HuH-7.5 (cell line): ENCODE results near the gene SLC25A34.

Experiments used
- DNase-seq: peaks from one replicate; pipeline ENCODE4 v3.0.0; 2011; ENCODE audit warnings: low spot score

Gene SLC25A34

GRCh38 chr1:15714406-15715136 is 21.5 kb upstream of the SLC25A34 start:
- no peak for DNase-seq

DNA sequence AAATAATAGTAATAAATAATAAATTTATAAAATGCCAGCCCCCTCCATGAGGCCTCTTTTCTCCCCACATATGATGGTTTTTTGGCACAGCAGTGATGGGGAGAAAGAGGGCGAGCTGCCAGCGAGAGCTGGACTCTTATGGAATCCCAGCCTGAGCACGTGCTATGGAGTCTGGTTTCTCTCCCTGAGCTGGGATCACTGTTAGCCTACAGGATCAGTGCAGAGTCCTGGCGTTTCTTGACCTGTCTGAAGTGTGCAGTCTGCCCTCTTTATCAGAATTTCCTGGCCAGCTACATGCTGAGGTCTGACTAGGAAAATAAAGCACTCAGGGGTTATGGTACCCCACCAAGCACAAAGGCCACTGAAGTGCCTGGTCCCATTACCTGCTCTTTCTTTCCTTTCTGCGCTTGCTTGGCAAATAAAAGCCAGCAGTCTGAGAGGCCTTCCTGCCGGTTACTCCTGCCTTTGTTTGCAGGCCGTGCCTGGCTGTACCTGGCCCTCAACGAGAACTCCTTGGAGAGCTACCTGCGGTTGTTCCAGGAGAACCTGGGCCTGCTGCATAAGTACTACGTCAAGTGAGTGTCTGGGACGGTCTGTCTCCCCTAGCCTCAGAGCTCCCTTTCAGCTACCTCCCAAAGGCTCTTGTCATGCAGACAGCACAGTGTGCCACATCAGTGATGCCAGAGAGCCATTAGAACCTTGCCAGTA is 18.5 kb upstream of the SLC25A34 start:
- no peak for DNase-seq

DNA sequence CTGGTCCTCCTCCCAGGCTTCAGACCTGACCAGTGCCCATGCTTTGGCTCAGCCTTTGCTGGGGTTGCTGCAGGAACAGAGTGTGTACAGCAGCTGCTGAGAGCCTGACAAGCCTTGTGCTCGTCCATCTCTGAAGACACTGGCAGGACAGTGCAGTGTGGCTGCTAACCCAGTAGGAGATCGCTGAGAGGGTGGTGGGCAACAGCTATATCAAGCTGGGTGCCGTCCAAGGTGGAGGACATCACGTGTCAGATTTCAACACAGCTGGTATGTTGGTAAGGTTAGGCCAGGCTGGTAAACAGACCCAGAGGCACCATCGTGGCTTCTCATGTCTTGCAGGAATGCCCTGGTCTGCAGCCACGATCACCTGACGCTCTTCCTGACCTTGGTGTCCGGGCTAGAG is 17.9 kb upstream of the SLC25A34 start:
- no peak for DNase-seq

GRCh38 chr1:15719381-15720120 is 16.5 kb upstream of the SLC25A34 start:
- no peak for DNase-seq

DNA sequence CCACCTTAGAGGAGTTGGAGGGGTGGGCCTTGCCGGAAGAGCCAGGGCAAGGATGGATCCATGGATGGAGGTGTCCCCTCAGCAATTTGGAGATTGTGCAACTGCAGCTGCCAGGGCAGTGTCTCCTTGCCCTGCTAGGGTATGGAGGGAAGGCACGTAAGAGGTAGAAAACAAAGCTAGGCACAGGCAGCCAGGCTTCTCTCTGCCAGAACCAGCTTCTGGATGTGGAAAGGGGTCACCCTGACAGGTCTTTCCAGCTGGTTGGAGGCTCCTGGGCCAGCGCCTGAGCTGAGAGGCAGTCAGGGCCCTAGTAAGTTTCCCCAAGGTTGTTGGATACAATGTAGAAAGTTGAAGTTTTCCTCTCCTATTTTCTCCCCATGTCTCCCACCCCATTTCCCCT is 15.2 kb upstream of the SLC25A34 start:
- DNase-seq: no peak

DNA sequence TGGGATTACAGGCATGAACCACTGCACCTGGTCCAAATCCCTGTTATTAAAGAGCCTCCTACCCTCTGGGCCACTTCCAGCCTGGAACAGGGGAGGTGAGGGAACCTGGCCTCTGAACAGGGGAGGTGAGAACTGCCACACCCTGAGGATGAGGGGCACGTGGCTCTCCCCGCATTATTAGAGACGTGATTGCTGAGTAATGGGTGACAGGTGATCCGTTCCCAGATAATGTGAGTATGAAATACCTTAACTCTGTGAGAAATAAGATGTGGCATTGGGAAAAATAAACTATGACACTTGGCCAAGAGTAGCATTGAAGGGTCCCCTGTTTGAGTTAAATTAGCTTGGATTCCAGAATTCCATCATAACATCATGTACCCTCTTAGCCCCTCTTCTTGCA is 13.6 kb upstream of the SLC25A34 start:
- no peak for DNase-seq

DNA sequence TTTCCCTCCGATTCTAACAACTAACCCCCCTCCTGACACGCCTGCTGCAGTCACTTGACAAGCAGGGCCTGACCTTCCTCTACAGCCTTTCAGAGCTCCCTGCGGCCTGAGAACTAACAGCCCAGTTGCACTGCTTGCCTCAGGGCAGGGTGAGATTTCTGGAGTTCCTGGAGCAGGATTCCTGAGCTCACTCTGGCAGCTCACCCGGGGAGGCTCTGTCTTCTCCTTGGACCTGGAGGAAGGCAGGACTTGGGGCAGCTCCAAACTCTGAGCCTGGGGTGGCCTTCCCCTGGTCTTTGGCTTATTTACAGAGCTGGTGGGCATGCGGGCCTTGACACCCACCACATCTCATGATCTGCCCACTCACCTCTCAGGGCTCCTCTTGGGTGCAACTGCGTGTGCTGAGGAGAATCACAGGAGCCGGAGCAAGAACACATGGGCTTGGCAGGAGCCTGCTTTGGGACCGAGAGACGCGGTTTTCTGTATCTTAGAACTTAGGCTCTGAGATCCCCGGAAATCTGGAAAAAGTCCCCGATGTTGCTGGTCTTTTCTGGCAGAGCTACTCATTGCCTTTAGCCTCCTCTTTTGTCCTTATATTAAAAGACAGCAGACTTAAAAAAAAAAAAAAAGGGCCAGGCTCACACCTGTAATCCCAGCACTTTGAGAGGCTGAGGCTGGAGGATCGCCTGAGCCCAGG is 13.1 kb upstream of the SLC25A34 start:
- no peak for DNase-seq

- no peak for DNase-seq
These were observed 12.3 kb upstream of the SLC25A34 start for GRCh38 chr1:15723631-15724246.

DNA sequence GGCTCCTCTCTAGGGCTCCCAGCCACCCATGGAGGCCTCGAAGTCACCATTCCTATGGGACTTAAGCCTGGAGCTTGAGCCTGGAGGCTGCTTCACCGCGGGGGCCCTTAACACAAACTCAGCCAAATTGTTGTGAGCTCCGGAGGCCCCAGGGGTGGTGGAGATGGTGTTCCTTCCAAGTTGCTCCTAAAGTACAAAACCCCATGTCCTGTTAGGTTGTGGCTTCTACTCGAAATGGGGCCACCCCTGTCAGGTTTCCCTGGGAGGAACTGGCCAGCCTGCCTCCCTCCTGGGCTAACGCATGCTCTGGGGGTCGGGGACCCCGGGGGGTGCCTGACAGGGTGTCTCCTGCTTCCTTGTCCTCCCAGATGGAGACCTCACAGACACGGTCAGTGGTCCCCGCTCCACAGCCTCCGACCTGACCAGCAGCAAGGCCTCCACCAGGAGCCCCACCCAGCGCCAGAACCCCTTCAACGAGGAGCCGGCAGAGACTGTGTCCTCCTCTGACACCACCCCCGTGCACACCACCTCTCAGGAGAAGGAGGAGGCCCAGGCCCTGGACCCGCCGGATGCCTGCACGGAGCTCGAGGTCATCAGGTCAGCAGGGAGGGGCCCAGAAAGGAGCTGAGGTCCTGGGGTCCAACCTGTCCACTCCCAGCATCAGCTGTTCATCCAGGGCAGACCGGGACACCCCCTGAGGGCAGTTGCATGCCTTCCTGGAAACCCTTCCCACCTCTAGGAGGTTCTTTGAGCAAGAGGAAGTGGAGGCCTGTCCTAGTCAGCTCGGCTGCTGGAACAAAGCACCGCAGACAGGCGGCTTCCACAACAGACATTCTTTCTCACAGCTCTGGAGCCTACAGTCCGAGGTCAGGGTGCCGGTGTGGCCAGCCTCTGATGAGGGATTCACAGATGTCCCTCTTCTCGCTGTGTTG is 10.8 kb upstream of the SLC25A34 start:
- DNase-seq: no peak

DNA sequence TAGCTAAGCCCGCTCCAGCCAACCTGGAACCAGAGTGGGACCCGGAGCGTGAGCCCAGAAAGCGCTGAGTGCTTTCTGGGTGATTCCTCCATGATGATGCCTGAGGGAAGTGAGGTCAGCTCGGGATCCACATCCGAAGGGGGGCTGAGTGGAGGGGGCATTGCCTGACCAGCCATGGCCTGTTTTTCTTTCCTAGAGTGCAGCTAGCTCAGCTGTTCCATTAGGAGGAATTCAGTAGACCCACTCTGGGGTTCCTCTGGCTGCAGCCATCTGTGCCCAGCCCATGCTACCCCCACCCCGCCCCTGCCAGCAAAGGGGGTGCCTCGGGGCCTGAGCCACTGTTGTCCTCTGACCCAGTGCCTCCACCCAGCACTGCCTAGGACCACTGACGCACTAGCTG is 9.6 kb upstream of the SLC25A34 start:
- no peak for DNase-seq

GRCh38 chr1:15727021-15727420 is 9.0 kb upstream of the SLC25A34 start:
- DNase-seq: no peak

DNA sequence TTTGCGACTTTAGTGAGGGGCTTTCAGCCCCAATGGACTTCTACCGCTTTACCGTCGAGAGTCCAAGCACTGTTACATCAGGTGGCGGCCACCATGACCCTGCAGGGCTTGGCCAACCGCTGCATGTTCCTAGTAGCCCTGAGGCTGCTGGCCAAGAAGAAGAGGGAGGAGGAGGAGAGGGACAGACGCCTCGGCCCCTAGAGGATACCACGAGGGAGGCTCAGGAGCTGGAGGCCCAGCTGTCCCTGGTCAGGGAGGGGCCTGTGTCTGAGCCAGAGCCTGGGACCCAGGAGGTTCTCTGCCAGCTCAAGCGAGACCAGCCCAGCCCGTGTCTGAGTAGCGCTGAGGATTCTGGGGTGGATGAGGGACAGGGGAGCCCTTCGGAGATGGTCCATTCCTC is 8.6 kb upstream of the SLC25A34 start:
- no peak for DNase-seq

GRCh38 chr1:15727866-15728534 is 8.1 kb upstream of the SLC25A34 start:
- no peak for DNase-seq

DNA sequence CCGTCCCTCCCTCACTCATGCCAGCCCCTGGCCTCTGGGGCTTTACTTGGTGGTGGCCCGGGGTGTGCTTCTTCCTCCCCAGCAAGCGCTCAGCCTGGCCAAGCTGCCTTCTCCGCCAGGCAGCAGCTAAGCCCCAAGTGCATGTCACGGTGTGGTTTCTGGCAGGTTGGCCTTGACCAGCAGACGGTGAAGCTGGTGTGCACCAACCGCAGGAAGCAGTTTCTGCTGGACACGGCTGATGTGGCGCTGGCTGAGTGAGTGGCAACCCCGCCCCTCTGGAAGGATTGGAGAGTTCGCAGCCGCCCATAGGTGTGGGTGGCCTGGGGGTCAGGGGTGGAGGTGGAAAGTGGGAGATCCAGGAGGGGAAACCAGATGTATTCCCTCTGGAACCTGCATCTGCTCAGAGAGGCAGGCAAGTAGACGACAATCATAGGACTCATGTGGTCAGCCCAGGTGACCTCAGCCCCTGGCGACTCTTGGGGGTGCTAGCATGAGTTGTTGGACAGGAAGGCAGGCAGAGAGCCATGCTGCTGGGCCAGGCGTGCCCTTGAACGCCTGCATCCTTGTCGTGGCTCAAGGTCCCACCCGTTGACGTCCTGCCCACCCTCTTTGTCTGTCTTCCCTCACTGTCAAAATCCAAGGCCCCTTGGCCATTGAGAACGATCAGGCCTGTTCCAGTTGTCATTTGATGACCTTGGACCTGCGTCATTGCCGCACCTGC is 7.0 kb upstream of the SLC25A34 start:
- DNase-seq: no peak

DNA sequence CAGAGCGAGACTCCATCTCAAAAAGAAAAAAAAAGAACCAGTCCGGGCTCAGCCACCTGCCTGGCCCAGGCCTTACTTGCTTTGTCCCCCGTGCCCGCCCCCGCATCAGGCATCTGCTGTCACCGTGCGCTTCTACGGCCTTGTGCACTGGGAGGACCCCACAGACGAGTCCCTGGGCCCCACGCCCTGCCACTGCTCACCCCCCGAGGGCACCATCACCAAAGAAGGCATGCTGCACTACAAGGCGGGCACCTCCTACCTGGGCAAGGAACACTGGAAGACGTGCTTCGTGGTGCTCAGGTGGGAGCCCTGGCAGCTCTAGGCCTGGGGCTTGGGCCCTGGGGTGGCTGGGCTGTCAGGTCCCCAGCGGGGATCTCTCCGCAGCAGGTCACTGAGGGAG is 5.6 kb upstream of the SLC25A34 start:
- DNase-seq: no peak

DNA sequence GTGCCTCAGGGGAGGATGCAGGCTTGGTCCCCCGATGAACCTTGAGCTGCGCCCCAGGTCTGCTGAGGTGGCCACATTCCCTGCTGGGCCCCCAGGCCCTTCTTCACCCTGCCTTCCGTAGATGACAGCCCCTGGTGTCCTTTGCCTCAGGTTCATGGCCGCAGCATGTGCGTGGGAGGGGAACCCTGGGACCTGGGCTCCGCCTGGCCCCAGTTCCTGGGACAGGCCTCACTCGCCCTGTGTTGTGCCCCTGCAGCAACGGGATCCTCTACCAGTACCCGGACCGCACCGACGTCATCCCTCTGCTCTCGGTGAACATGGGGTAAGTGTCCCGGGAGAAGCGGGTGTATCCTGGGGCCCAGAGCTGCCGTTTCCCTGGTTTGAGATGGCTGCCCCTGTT is 5.1 kb upstream of the SLC25A34 start:
- no peak for DNase-seq

- DNase-seq: no peak
These were observed 4.0 kb upstream of the SLC25A34 start for GRCh38 chr1:15731735-15732685.

GRCh38 chr1:15732686-15733081 is 3.4 kb upstream of the SLC25A34 start:
- no peak for DNase-seq
